Subcutaneous abdominal adipose tissue (tissue), 5 donors: ENCODE results near the gene TBC1D1.

ENCODE experiments used
- H3K27ac ChIP-seq: one replicate; pipeline ENCODE4 v1.7.0; 2013; ENCODE audit warnings: low read depth, mild to moderate bottlenecking, inconsistent platforms, low read length, moderate library complexity
- H3K27me3 ChIP-seq, 5 donors: one replicate each; pipeline ENCODE4 v1.7.0; 2013; ENCODE audit warnings: low read length in 5 of 5, inconsistent platforms in 1 of 5; ENCODE audit not compliant: control insufficient read depth in 5 of 5, insufficient read depth in 4 of 5
- H3K36me3 ChIP-seq, 5 donors: one replicate each; pipeline ENCODE4 v1.7.0; 2013; ENCODE audit warnings: low read length in 5 of 5; ENCODE audit not compliant: control insufficient read depth in 5 of 5, insufficient read depth in 5 of 5
- H3K4me1 ChIP-seq, 5 donors: one replicate each; pipeline ENCODE4 v1.7.0; 2013; ENCODE audit warnings: low read length in 5 of 5, mild to moderate bottlenecking in 3 of 5, moderate library complexity in 1 of 5; ENCODE audit not compliant: control insufficient read depth in 5 of 5, insufficient read depth in 5 of 5
- H3K4me3 ChIP-seq, 5 donors: one replicate each; pipeline ENCODE4 v1.7.0; 2013; ENCODE audit warnings: low read length in 5 of 5, low read depth in 1 of 5
- H3K9ac ChIP-seq, 5 donors: one replicate each; pipeline ENCODE4 v1.7.0; 2013; ENCODE audit warnings: low read length in 5 of 5, mild to moderate bottlenecking in 4 of 5, moderate library complexity in 3 of 5
- H3K9me3 ChIP-seq, 5 donors: one replicate each; pipeline ENCODE4 v1.7.0; 2013; ENCODE audit warnings: low read length in 5 of 5; ENCODE audit not compliant: control insufficient read depth in 5 of 5
- donor health status: healthy.
- donor health status: healthy.
- donor health status: healthy.
- donor health status: healthy.
- donor health status: healthy.

TBC1D1 gene

GRCh38 chr4:38071801-38072431 lies 181.0 kb downstream of the TBC1D1 start:
- Histone ChIP-seq H3K27me3 (no peaks in the 10 kb centered on the region), H3K27ac (peak overlapping the region; percentile 19), H3K9ac (peak overlapping the region in 1 of 5 donors; percentile 28), H3K36me3 (peaks cover 0 to 12% (median 0%) of the 10 kb centered on the region in 5 donors), H3K4me3 (no peak overlapping the region), H3K4me1 (peaks cover 4 to 61% (median 30%) of the 10 kb centered on the region in 5 donors), H3K9me3 (no peaks in the 10 kb centered on the region)

DNA sequence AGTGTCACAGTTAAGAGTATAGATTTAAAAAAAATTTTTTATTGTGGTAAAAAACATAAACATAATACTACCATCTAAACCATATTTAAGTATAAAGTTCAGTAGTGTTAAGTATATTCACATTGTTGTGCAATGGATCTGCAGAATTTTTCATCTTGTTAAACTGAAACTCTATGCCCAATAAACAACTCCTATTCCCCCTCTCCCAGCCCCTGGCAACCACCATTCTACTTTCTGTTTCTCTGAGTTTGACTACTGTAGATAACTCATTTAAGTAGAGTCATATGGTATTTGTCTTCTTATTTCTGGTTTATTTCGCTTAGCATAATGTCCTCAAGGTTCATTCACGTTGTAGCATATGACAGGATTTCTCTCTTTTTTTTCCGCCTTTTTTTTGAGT lies 181.7 kb downstream of the TBC1D1 start:
- H3K9me3 ChIP-seq, result no peaks in the 10 kb centered on the region
- H3K9ac ChIP-seq, result no peak overlapping the region
- H3K36me3 ChIP-seq, result peaks cover 0 to 11% (median 0%) of the 10 kb centered on the region in 5 donors
- no peak overlapping the region for H3K4me3 ChIP-seq
- H3K27me3 ChIP-seq, result no peaks in the 10 kb centered on the region
- no peak overlapping the region for H3K27ac ChIP-seq
- H3K4me1 ChIP-seq, result peaks cover 4 to 62% (median 30%) of the 10 kb centered on the region in 5 donors

DNA sequence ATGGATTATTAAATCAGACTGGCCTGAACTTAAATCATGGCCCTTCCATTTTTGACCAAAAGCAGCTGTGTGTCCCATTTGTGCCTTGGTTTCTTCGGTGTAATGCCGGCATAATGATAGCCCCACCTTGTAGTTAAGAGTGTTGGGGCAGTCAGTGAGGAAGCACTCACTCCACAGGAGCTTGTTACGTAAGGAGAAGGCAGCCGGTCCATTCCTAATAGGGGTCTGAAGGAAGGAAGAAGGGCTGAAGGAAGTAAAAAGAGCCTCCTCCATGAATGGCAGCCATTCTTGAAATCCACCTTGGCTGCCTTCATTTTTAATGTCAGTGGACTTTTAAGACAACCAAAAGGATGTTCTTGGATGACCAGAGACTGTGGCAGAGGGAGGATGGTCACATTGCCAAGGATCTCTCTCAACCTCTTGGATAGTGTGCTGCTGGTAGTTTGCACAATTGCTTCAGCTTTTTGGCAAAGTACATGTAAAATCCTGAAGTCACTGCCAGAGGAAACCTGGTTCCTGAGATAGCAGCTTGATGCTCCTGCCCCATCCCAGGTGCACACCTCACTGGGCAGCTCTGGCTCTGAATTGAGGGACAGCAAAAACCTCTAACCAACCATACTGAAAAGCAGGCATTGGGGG lies 182.8 kb downstream of the TBC1D1 start:
- Histone ChIP-seq H3K9ac (no peak overlapping the region), H3K27ac (peak overlapping the region; percentile 12), H3K36me3 (no peaks in the 10 kb centered on the region), H3K27me3 (no peaks in the 10 kb centered on the region), H3K4me1 (peaks cover 4 to 66% (median 30%) of the 10 kb centered on the region in 5 donors), H3K4me3 (no peak overlapping the region), H3K9me3 (no peaks in the 10 kb centered on the region)

DNA sequence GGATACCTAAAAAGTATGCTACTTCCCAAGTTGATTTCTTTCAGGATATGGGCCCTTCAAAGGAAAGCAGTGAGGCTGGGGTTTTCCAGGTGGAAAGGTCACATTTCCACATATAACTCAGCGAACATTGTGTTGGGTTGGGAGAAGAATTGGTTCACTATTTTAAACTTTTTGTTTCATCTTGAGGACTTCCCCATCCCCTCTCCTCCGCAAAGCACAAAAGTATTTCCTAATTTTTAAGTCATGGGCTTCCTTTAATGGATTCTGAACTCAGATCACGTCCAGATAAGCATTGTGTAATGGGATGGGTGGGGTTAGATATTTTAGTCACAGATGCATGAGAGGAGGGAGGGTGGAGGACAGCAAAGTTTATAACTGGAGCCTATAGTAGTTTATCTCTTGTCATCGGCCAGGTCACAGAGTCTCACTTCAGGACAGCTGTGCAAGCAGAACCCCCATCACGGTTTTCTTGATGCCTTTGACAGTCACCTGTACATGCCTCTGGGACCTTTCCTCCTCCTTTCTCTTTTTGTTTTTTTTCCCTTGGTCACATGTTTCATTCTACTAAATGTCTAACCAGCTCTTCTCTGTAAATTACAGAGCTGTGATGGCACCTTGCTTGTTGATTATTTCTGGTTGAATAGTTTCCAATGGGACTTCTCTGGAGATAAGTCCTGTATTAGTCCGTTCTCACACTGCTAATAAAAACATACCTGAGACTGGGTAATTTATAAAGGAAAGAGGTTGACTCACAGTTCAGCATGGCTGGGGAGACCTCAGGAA lies 184.7 kb downstream of the TBC1D1 start:
- H3K9me3 ChIP-seq, result no peaks in the 10 kb centered on the region
- H3K27me3 ChIP-seq, result no peaks in the 10 kb centered on the region
- peaks cover 0 to 2% (median 0%) of the 10 kb centered on the region in 5 donors for H3K36me3 ChIP-seq
- H3K9ac ChIP-seq, result peak overlapping the region in 1 of 5 donors; percentile 53
- no peak overlapping the region for H3K4me3 ChIP-seq
- peak overlapping the region; percentile 77 for H3K27ac ChIP-seq
- H3K4me1 ChIP-seq, result peaks cover 4 to 76% (median 35%) of the 10 kb centered on the region in 5 donors

DNA sequence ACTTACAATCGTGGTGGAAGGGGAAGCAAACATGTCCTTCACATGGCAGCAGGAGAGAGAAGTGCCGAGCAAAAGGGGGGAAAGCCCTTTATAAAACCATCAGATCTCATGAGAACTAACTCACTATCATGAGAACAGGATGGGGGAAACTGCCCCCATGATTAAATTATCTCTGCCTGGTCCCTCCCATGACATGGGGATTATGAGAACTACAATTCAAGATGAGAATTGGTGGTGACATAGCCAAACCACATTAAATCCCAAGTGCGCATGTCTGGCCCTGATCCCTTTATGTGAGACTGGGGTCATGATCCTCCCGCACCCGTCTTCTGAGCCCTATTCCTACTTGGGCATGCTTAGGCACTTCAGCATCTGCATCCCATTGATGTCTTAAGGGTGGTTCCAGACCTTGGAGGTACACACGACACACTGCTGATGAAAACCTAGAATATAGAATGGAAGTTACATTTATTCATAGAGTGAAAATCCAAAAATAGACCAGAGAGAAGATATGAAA lies 185.3 kb downstream of the TBC1D1 start:
- Histone ChIP-seq H3K9ac (no peak overlapping the region), H3K9me3 (no peaks in the 10 kb centered on the region), H3K27ac (no peak overlapping the region), H3K36me3 (peaks cover 0 to 2% (median 0%) of the 10 kb centered on the region in 5 donors), H3K4me1 (peaks cover 4 to 80% (median 35%) of the 10 kb centered on the region in 5 donors), H3K27me3 (no peaks in the 10 kb centered on the region), H3K4me3 (no peak overlapping the region)

DNA sequence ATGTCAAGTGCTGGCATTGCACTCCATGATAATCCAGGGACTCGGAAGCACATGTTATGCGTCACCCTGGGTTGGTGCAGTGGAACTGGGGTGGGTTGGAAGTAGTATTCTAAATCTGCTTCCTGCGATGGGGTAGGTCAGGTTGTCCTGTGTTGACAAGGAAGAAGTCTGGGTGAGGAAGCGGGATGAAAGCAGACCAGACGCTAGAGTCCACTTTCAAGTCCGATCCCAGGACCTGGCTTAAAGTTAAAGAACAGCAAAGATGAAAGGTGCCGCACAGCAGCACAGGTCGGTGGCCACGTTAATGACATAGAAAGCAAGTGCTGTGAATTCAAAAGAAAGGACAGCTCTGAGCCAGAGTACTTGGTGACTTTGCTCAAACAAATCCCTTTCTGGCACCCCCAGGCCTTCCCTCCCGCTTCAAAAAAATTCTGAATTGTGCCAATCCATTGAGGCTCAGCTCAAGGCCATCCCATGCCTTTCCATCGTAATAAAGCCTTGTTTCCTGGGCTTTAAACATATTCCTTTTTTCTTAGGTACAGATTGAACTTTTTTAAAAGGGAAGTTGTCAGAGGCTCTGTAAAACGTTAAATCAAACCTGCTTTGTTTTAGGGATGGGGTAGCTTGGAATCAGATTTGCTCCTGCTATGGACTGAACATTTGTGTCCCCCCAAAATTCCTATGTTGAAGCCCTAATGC lies 187.1 kb downstream of the TBC1D1 start:
- no peak overlapping the region for H3K27ac ChIP-seq
- H3K27me3 ChIP-seq, result no peaks in the 10 kb centered on the region
- no peak overlapping the region for H3K9ac ChIP-seq
- H3K9me3 ChIP-seq, result no peaks in the 10 kb centered on the region
- peaks cover 5 to 81% (median 35%) of the 10 kb centered on the region in 5 donors for H3K4me1 ChIP-seq
- H3K36me3 ChIP-seq, result peaks cover 0 to 2% (median 0%) of the 10 kb centered on the region in 5 donors
- H3K4me3 ChIP-seq, result no peak overlapping the region

GRCh38 chr4:38078590-38079421 lies 187.9 kb downstream of the TBC1D1 start:
- H3K36me3 ChIP-seq, result peaks cover 0 to 2% (median 0%) of the 10 kb centered on the region in 5 donors
- peaks cover 5 to 79% (median 38%) of the 10 kb centered on the region in 5 donors for H3K4me1 ChIP-seq
- no peak overlapping the region for H3K4me3 ChIP-seq
- peak overlapping the region; percentile 25 for H3K27ac ChIP-seq
- H3K27me3 ChIP-seq, result no peaks in the 10 kb centered on the region
- H3K9me3 ChIP-seq, result no peaks in the 10 kb centered on the region
- no peak overlapping the region for H3K9ac ChIP-seq

DNA sequence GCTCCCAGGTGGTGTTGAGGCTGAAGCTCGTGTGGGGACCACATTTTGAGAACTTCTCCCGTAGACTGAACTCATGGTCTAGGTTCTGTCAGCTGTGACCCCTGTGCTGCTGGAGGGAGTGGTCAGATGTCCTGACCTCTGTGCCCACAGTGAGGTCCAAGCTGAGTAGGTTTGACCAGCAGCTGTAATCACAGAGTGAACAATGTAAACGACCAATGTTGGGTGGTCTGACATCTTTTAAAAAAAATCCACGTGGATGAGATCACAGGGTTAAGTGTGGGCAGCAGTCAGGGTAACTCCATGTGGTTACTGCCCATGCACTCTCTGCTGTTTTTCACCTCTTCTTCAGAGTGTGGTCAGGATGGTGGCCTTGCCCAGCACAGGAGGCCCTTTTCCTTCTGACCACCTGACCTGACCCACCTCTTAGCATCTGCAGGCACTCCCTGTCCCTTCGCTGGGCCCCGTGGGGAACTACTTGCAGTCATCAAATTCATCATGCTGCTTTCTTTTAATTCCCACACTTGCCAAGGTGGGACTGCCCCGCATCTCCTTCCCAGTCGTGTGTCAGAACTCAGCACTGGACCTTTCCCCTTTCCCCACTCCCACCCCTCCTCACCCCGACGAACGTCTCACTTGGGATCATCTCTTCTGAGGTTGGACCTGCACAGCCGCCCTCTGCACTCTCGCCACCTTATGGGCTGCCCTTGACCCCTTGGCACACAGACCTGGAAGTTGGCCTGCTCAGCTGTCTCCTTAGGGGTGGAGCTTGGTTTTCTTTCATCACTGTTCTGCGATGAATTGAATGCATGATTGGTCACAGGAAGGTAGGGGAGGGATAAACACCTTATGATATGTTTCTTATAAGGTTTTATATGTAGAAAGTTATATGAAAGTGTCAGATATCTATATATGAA lies 189.4 kb downstream of the TBC1D1 start:
- no peak overlapping the region for H3K4me3 ChIP-seq
- no peak overlapping the region for H3K9ac ChIP-seq
- H3K4me1 ChIP-seq, result peaks cover 5 to 78% (median 47%) of the 10 kb centered on the region in 5 donors
- no peaks in the 10 kb centered on the region for H3K9me3 ChIP-seq
- H3K27me3 ChIP-seq, result no peaks in the 10 kb centered on the region
- H3K36me3 ChIP-seq, result peaks cover 0 to 2% (median 0%) of the 10 kb centered on the region in 5 donors
- H3K27ac ChIP-seq, result no peak overlapping the region
